HuH-7 (cell line): ENCODE results near the gene PWWP2B.
"Not testable (repeated sequence)": the region's sequence is repeated elsewhere in the genome, so short reads cannot be mapped to it uniquely, and the experiment has no call there.

Source experiments
- DNase-seq: peaks from one replicate; pipeline ENCODE4 v3.0.0; 2011; ENCODE audit warnings: low spot score

Gene PWWP2B

GRCh38 chr10:132433671-132434340 is 36.8 kb downstream of the PWWP2B start:
- no peak for DNase-seq

- no peak for DNase-seq
Measured at GRCh38 chr10:132434405-132435005, 37.5 kb downstream of the PWWP2B start.

- DNase-seq, result not testable (repeated sequence)
Measured at GRCh38 chr10:132435320-132435719, 38.3 kb downstream of the PWWP2B start.

GRCh38 chr10:132436096-132436495 is 39.1 kb downstream of the PWWP2B start:
- not testable (repeated sequence) for DNase-seq

GRCh38 chr10:132436861-132437410 is 39.9 kb downstream of the PWWP2B start:
- DNase-seq, result no peak

- DNase-seq, result no peak
Measured at GRCh38 chr10:132437541-132437950, 40.5 kb downstream of the PWWP2B start.

- no peak for DNase-seq
Measured at GRCh38 chr10:132438091-132439024, 41.4 kb downstream of the PWWP2B start.

- DNase-seq, result no peak
Measured at GRCh38 chr10:132439025-132439388, 42.0 kb downstream of the PWWP2B start.

- DNase-seq, result no peak
Measured at GRCh38 chr10:132439424-132440163, 42.6 kb downstream of the PWWP2B start.

- DNase-seq, result no peak
Measured at GRCh38 chr10:132440791-132441565, 44.0 kb downstream of the PWWP2B start.

GRCh38 chr10:132441818-132442524 is 45.0 kb downstream of the PWWP2B start:
- no peak for DNase-seq

- DNase-seq, result no peak
Measured at GRCh38 chr10:132442636-132443035, 45.6 kb downstream of the PWWP2B start.

GRCh38 chr10:132443605-132443982 is 46.6 kb downstream of the PWWP2B start:
- no peak for DNase-seq

GRCh38 chr10:132443983-132444876 is 47.2 kb downstream of the PWWP2B start:
- no peak for DNase-seq

GRCh38 chr10:132444877-132445351 is 47.9 kb downstream of the PWWP2B start:
- no peak for DNase-seq

GRCh38 chr10:132445516-132446194 is 48.7 kb downstream of the PWWP2B start:
- DNase-seq, result no peak

- no peak for DNase-seq
Measured at GRCh38 chr10:132446195-132446581, 49.2 kb downstream of the PWWP2B start.

GRCh38 chr10:132446661-132447445 is 49.9 kb downstream of the PWWP2B start:
- peak; percentile 83 for DNase-seq
